ENCODE data around the gene OR10AD1.
A peak's percentile ranks its signal among the peaks of the same experiment; 100 is the strongest.
"Not testable (repeated sequence)": the region's sequence is repeated elsewhere in the genome, so short reads cannot be mapped to it uniquely, and the experiment has no call there.

The OR10AD1 gene

DNA sequence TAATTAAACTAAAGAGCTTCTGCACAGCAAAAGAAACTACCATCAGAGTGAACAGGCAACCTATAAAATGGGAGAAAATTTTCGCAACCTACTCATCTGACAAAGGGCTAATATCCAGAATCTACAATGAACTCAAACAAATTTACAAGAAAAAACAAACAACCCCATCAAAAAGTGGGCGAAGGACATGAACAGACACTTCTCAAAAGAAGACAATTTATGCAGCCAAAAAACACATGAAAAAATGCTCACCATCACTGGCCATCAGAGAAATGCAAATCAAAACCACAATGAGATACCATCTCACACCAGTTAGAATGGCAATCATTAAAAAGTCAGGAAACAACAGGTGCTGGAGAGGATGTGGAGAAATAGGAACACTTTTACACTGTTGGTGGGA, 6.4 kb upstream of the OR10AD1 start:
- not testable (repeated sequence) for H3K4me3 ChIP-seq (ENCODE audit: low read depth, low read length); H3K27ac ChIP-seq (ENCODE audit: low read depth, low read length); H3K4me1 ChIP-seq (ENCODE audit: control insufficient read depth, insufficient read depth, low read length, unreplicated experiment); H3K36me3 ChIP-seq (ENCODE audit: insufficient read depth, low read length); H2AFZ ChIP-seq (ENCODE audit: low read length, unreplicated experiment); H3K79me2 ChIP-seq (ENCODE audit: control insufficient read depth, insufficient read depth, low read length, unreplicated experiment)
- peaks cover 44% of the 10 kb centered on the region for H3K27me3 ChIP-seq (ENCODE audit: insufficient read depth, low read length)

- Histone ChIP-seq H3K27me3 (ENCODE audit: insufficient read depth, low read length) (peaks cover 35% of the 10 kb centered on the region), H3K27ac (ENCODE audit: low read depth, low read length) (no peak overlapping the region), H3K36me3 (ENCODE audit: insufficient read depth, low read length) (no peaks in the 10 kb centered on the region), H2AFZ (ENCODE audit: low read length, unreplicated experiment) (no peak overlapping the region), H3K4me1 (ENCODE audit: control insufficient read depth, insufficient read depth, low read length, unreplicated experiment) (no peaks in the 10 kb centered on the region), H3K79me2 (ENCODE audit: control insufficient read depth, insufficient read depth, low read length, unreplicated experiment) (no peaks in the 10 kb centered on the region), H3K4me3 (ENCODE audit: low read depth, low read length) (no peak overlapping the region)
Measured at GRCh38 chr12:48202766-48203165, 326 bp downstream of the OR10AD1 start.

DNA sequence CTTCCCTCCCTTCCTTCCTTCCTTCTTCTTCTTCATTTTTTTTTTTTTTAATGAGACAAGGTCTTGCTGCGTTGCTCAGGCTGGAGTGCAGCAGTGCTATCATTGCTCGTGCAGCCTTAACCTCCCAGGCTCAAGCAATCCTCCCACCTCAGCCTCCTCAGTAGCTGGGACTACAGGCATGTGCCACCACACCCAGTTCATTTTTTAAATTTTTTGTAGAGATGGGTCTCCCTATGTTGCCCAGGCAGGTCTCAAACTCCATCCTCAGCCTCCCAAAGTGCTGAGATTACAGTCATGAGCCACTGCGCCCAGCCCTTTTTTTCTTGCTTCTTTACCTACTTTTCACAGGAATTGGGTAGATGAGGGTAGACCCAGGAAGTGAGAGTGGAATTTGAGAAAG, 1.6 kb downstream of the OR10AD1 start:
- H3K79me2 ChIP-seq (ENCODE audit: control insufficient read depth, insufficient read depth, low read length, unreplicated experiment), result no peaks in the 10 kb centered on the region
- H3K4me3 ChIP-seq (ENCODE audit: low read depth, low read length), result no peak overlapping the region
- H3K27ac ChIP-seq (ENCODE audit: low read depth, low read length), result no peak overlapping the region
- H3K27me3 ChIP-seq (ENCODE audit: insufficient read depth, low read length), result peaks cover 35% of the 10 kb centered on the region
- H3K36me3 ChIP-seq (ENCODE audit: insufficient read depth, low read length), result no peaks in the 10 kb centered on the region
- no peaks in the 10 kb centered on the region for H3K4me1 ChIP-seq (ENCODE audit: control insufficient read depth, insufficient read depth, low read length, unreplicated experiment)
- no peak overlapping the region for H2AFZ ChIP-seq (ENCODE audit: low read length, unreplicated experiment)

GRCh38 chr12:48201091-48201490, 2.0 kb downstream of the OR10AD1 start:
- Histone ChIP-seq H3K4me1 (ENCODE audit: control insufficient read depth, insufficient read depth, low read length, unreplicated experiment) (no peaks in the 10 kb centered on the region), H3K4me3 (ENCODE audit: low read depth, low read length) (no peak overlapping the region), H2AFZ (ENCODE audit: low read length, unreplicated experiment) (no peak overlapping the region), H3K79me2 (ENCODE audit: control insufficient read depth, insufficient read depth, low read length, unreplicated experiment) (no peaks in the 10 kb centered on the region), H3K27me3 (ENCODE audit: insufficient read depth, low read length) (peaks cover 35% of the 10 kb centered on the region), H3K36me3 (ENCODE audit: insufficient read depth, low read length) (no peaks in the 10 kb centered on the region), H3K27ac (ENCODE audit: low read depth, low read length) (no peak overlapping the region)

- no peak overlapping the region for H3K27ac ChIP-seq (ENCODE audit: low read depth, low read length)
- no peaks in the 10 kb centered on the region for H3K36me3 ChIP-seq (ENCODE audit: insufficient read depth, low read length)
- no peaks in the 10 kb centered on the region for H3K79me2 ChIP-seq (ENCODE audit: control insufficient read depth, insufficient read depth, low read length, unreplicated experiment)
- peaks cover 4% of the 10 kb centered on the region for H3K4me1 ChIP-seq (ENCODE audit: control insufficient read depth, insufficient read depth, low read length, unreplicated experiment)
- H2AFZ ChIP-seq (ENCODE audit: low read length, unreplicated experiment), result no peak overlapping the region
- H3K4me3 ChIP-seq (ENCODE audit: low read depth, low read length), result no peak overlapping the region
- H3K27me3 ChIP-seq (ENCODE audit: insufficient read depth, low read length), result peaks cover 32% of the 10 kb centered on the region
Measured at GRCh38 chr12:48199774-48200221, 3.3 kb downstream of the OR10AD1 start.

DNA sequence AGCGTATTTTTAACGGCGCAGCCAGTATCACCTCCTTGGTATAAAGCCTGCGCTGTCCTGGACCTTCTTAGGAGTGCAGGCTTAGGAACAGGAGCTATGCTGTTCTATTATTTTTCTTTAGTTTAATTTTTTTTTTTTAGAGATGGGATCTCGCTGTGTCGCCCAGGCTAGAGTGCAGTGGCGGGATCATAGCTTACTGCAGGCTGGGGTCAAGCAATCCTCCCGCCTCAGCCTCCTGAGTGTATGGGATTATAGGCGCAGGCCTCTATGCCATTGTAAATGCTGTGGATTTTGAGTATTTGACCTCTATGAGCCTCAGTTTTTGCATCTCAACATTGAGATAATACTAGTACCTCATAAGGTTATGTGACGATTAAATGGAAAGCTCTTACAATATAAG, 4.1 kb downstream of the OR10AD1 start:
- Histone ChIP-seq H3K27me3 (ENCODE audit: insufficient read depth, low read length) (peaks cover 30% of the 10 kb centered on the region), H3K79me2 (ENCODE audit: control insufficient read depth, insufficient read depth, low read length, unreplicated experiment) (no peaks in the 10 kb centered on the region), H3K4me3 (ENCODE audit: low read depth, low read length) (peak overlapping the region; percentile 74), H2AFZ (ENCODE audit: low read length, unreplicated experiment) (peak overlapping the region; percentile 94), H3K4me1 (ENCODE audit: control insufficient read depth, insufficient read depth, low read length, unreplicated experiment) (peaks cover 9% of the 10 kb centered on the region), H3K27ac (ENCODE audit: low read depth, low read length) (no peak overlapping the region), H3K36me3 (ENCODE audit: insufficient read depth, low read length) (no peaks in the 10 kb centered on the region)

GRCh38 chr12:48198672-48198971, 4.5 kb downstream of the OR10AD1 start:
- Histone ChIP-seq H3K79me2 (ENCODE audit: control insufficient read depth, insufficient read depth, low read length, unreplicated experiment) (no peaks in the 10 kb centered on the region), H3K4me3 (ENCODE audit: low read depth, low read length) (peak overlapping the region; percentile 74), H3K27ac (ENCODE audit: low read depth, low read length) (peak overlapping the region; percentile 8; the same call in 1 of the 2 replicates), H3K36me3 (ENCODE audit: insufficient read depth, low read length) (no peaks in the 10 kb centered on the region), H3K27me3 (ENCODE audit: insufficient read depth, low read length) (peaks cover 30% of the 10 kb centered on the region), H2AFZ (ENCODE audit: low read length, unreplicated experiment) (peak overlapping the region; percentile 94), H3K4me1 (ENCODE audit: control insufficient read depth, insufficient read depth, low read length, unreplicated experiment) (peaks cover 9% of the 10 kb centered on the region)

- peaks cover 9% of the 10 kb centered on the region for H3K4me1 ChIP-seq (ENCODE audit: control insufficient read depth, insufficient read depth, low read length, unreplicated experiment)
- H3K27me3 ChIP-seq (ENCODE audit: insufficient read depth, low read length), result peaks cover 30% of the 10 kb centered on the region
- H2AFZ ChIP-seq (ENCODE audit: low read length, unreplicated experiment), result peak overlapping the region; percentile 94
- peak overlapping the region; percentile 74 for H3K4me3 ChIP-seq (ENCODE audit: low read depth, low read length)
- no peaks in the 10 kb centered on the region for H3K36me3 ChIP-seq (ENCODE audit: insufficient read depth, low read length)
- no peaks in the 10 kb centered on the region for H3K79me2 ChIP-seq (ENCODE audit: control insufficient read depth, insufficient read depth, low read length, unreplicated experiment)
- peak overlapping the region; percentile 8; the same call in 1 of the 2 replicates for H3K27ac ChIP-seq (ENCODE audit: low read depth, low read length)
Measured at GRCh38 chr12:48197971-48198671, 5.0 kb downstream of the OR10AD1 start.

- H2AFZ ChIP-seq (ENCODE audit: low read length, unreplicated experiment), result peak overlapping the region; percentile 94
- H3K4me1 ChIP-seq (ENCODE audit: control insufficient read depth, insufficient read depth, low read length, unreplicated experiment), result peaks cover 9% of the 10 kb centered on the region
- H3K4me3 ChIP-seq (ENCODE audit: low read depth, low read length), result peak overlapping the region; percentile 74
- H3K27me3 ChIP-seq (ENCODE audit: insufficient read depth, low read length), result peaks cover 26% of the 10 kb centered on the region
- no peaks in the 10 kb centered on the region for H3K36me3 ChIP-seq (ENCODE audit: insufficient read depth, low read length)
- no peaks in the 10 kb centered on the region for H3K79me2 ChIP-seq (ENCODE audit: control insufficient read depth, insufficient read depth, low read length, unreplicated experiment)
- no peak overlapping the region for H3K27ac ChIP-seq (ENCODE audit: low read depth, low read length)
Measured at GRCh38 chr12:48197549-48197970, 5.5 kb downstream of the OR10AD1 start.

DNA sequence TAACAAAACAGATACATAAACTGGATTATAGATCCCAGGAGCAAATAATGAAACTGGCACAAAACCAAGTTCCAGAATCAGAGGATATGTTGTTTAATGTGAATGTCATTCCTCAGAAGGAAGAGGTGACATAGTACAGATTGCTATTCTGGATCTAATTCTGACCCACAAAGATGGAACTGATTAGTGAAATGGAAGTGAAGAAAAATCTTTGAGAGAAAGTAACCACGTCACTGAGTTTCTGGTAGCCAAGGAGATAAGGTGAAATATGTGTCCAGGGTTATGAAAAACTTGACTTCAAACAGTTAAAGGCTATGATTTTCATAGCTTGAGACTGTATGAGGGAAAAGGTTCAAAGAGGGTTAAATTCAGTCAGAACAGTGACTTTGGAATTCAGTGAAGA, 8.3 kb downstream of the OR10AD1 start:
- no peaks in the 10 kb centered on the region for H3K79me2 ChIP-seq (ENCODE audit: control insufficient read depth, insufficient read depth, low read length, unreplicated experiment)
- peak overlapping the region; percentile 20; the same call in 1 of the 2 replicates for H3K4me3 ChIP-seq (ENCODE audit: low read depth, low read length)
- H3K4me1 ChIP-seq (ENCODE audit: control insufficient read depth, insufficient read depth, low read length, unreplicated experiment), result peaks cover 9% of the 10 kb centered on the region
- H3K27ac ChIP-seq (ENCODE audit: low read depth, low read length), result no peak overlapping the region
- no peaks in the 10 kb centered on the region for H3K36me3 ChIP-seq (ENCODE audit: insufficient read depth, low read length)
- peaks cover 21% of the 10 kb centered on the region for H3K27me3 ChIP-seq (ENCODE audit: insufficient read depth, low read length)
- no peak overlapping the region for H2AFZ ChIP-seq (ENCODE audit: low read length, unreplicated experiment)

DNA sequence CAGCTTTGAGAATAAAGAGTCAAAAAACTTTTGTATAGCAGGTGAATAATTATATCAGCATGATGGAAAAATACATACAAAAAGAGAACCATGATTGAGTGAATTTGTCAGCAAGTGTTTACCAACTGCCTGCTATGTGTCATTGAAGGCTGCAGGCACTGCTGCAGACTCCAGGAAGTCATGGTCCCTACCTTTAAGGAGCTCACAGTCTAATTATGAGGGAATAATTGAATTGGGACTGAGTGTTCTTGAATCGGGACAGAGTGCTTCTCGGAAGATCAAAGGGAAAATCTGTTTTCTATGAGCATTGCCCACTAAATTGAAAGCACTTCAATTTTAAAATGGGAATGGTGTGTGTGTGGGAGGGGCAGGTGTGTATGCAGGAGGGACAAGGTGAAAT, 9.5 kb downstream of the OR10AD1 start:
- no peaks in the 10 kb centered on the region for H3K36me3 ChIP-seq (ENCODE audit: insufficient read depth, low read length)
- H2AFZ ChIP-seq (ENCODE audit: low read length, unreplicated experiment), result no peak overlapping the region
- no peak overlapping the region for H3K4me3 ChIP-seq (ENCODE audit: low read depth, low read length)
- H3K27me3 ChIP-seq (ENCODE audit: insufficient read depth, low read length), result peaks cover 18% of the 10 kb centered on the region
- H3K4me1 ChIP-seq (ENCODE audit: control insufficient read depth, insufficient read depth, low read length, unreplicated experiment), result peaks cover 13% of the 10 kb centered on the region
- H3K27ac ChIP-seq (ENCODE audit: low read depth, low read length), result no peak overlapping the region
- no peaks in the 10 kb centered on the region for H3K79me2 ChIP-seq (ENCODE audit: control insufficient read depth, insufficient read depth, low read length, unreplicated experiment)
